ENCODE measurements around the gene MRPL46.
"Not testable (repeated sequence)": the region's sequence is repeated elsewhere in the genome, so short reads cannot be mapped to it uniquely, and the experiment has no call there.

MRPL46 gene

GRCh38 chr15:88477126-88477525 lies 9.9 kb upstream of the MRPL46 start:
- no peak for DNase-seq

- peak; percentile 6 for DNase-seq
Observed at GRCh38 chr15:88476635-88477060, 9.5 kb upstream of the MRPL46 start.

GRCh38 chr15:88473661-88474293 lies 6.6 kb upstream of the MRPL46 start:
- DNase-seq = not testable (repeated sequence)

- no peak for DNase-seq
Observed at GRCh38 chr15:88472225-88472624, 5.0 kb upstream of the MRPL46 start.

GRCh38 chr15:88470625-88471372 lies 3.6 kb upstream of the MRPL46 start:
- no peak for DNase-seq

GRCh38 chr15:88469321-88469720 lies 2.1 kb upstream of the MRPL46 start:
- DNase-seq = no peak

GRCh38 chr15:88468721-88469120 lies 1.5 kb upstream of the MRPL46 start:
- DNase-seq = not testable (repeated sequence)

GRCh38 chr15:88467935-88468528 lies 844 bp upstream of the MRPL46 start:
- DNase-seq = peak; percentile 2

GRCh38 chr15:88465633-88466224 lies 1.5 kb downstream of the MRPL46 start:
- DNase-seq = no peak

GRCh38 chr15:88463870-88464532 lies 3.2 kb downstream of the MRPL46 start:
- DNase-seq = no peak

- DNase-seq = no peak
Observed at GRCh38 chr15:88456733-88457132, 10.5 kb downstream of the MRPL46 start.

- peak; percentile 29 for DNase-seq
Observed at GRCh38 chr15:88454867-88455810, 12.0 kb downstream of the MRPL46 start.

- DNase-seq = no peak
Observed at GRCh38 chr15:88454236-88454635, 13.0 kb downstream of the MRPL46 start.

- DNase-seq = no peak
Observed at GRCh38 chr15:88453651-88454050, 13.5 kb downstream of the MRPL46 start.

GRCh38 chr15:88450125-88450798 lies 16.9 kb downstream of the MRPL46 start:
- DNase-seq = peak; percentile 54

GRCh38 chr15:88449581-88449980 lies 17.6 kb downstream of the MRPL46 start:
- DNase-seq = no peak

GRCh38 chr15:88448991-88449461 lies 18.2 kb downstream of the MRPL46 start:
- DNase-seq = no peak

- no peak for DNase-seq
Observed at GRCh38 chr15:88447741-88448140, 19.4 kb downstream of the MRPL46 start.

GRCh38 chr15:88447206-88447605 lies 20.0 kb downstream of the MRPL46 start:
- DNase-seq = no peak

GRCh38 chr15:88441076-88441730 lies 26.0 kb downstream of the MRPL46 start:
- DNase-seq = no peak

GRCh38 chr15:88440021-88440420 lies 27.2 kb downstream of the MRPL46 start:
- DNase-seq = no peak
